KOPT-K1 (cell line): Measurements from ENCODE around the gene EXOSC9.

Experiments used
- H3K27ac ChIP-seq: fragments of 200-600 bp; sonication (generic); 2 replicates; pipeline ENCODE4 v1.5.1; 2016; ENCODE audit warnings: antibody characterized with exemption, mild to moderate bottlenecking, low read depth, low read length; ENCODE audit not compliant: poor library complexity, severe bottlenecking
- H3K36me3 ChIP-seq: fragments of 200-600 bp; sonication (generic); 2 replicates; pipeline ENCODE4 v1.5.1; 2017; ENCODE audit warnings: antibody characterized with exemption, mild to moderate bottlenecking, low read length, moderate library complexity; ENCODE audit not compliant: insufficient read depth
- H3K9me3 ChIP-seq: fragments of 200-600 bp; sonication (generic); 2 replicates; pipeline ENCODE4 v1.5.1; 2017; ENCODE audit warnings: antibody characterized with exemption, low read length, mild to moderate bottlenecking; ENCODE audit not compliant: insufficient read depth, poor library complexity, severe bottlenecking

The EXOSC9 gene

GRCh38 chr4:121799867-121800501 lies 1.1 kb upstream of the EXOSC9 start:
- Histone ChIP-seq H3K9me3 (no peaks in the 10 kb centered on the region), H3K36me3 (peaks cover 26% of the 10 kb centered on the region), H3K27ac (peak overlapping the region; percentile 85)

GRCh38 chr4:121800638-121800960 lies 524 bp upstream of the EXOSC9 start:
- Histone ChIP-seq H3K9me3 (no peaks in the 10 kb centered on the region), H3K27ac (peak overlapping the region; percentile 85), H3K36me3 (peaks cover 32% of the 10 kb centered on the region)

- peaks cover 43% of the 10 kb centered on the region for H3K36me3 ChIP-seq
- peak overlapping the region; percentile 85 for H3K27ac ChIP-seq
- H3K9me3 ChIP-seq, result no peaks in the 10 kb centered on the region
These were observed 572 bp downstream of the EXOSC9 start for GRCh38 chr4:121801715-121802075.

GRCh38 chr4:121806411-121806810 lies 5.3 kb downstream of the EXOSC9 start:
- Histone ChIP-seq H3K27ac (no peak overlapping the region), H3K9me3 (no peaks in the 10 kb centered on the region), H3K36me3 (peaks cover 89% of the 10 kb centered on the region)

- H3K36me3 ChIP-seq, result peaks cover 98% of the 10 kb centered on the region
- H3K9me3 ChIP-seq, result no peaks in the 10 kb centered on the region
- no peak overlapping the region for H3K27ac ChIP-seq
These were observed 10.0 kb downstream of the EXOSC9 start for GRCh38 chr4:121811122-121811521.

- Histone ChIP-seq H3K27ac (no peak overlapping the region), H3K36me3 (peaks cover 99% of the 10 kb centered on the region), H3K9me3 (no peaks in the 10 kb centered on the region)
These were observed 13.6 kb downstream of the EXOSC9 start for GRCh38 chr4:121814756-121815155.

- H3K36me3 ChIP-seq, result peaks cover 100% of the 10 kb centered on the region
- no peak overlapping the region for H3K27ac ChIP-seq
- no peaks in the 10 kb centered on the region for H3K9me3 ChIP-seq
These were observed 15.9 kb downstream of the EXOSC9 start for GRCh38 chr4:121817006-121817405.

- peaks cover 99% of the 10 kb centered on the region for H3K36me3 ChIP-seq
- no peak overlapping the region for H3K27ac ChIP-seq
- H3K9me3 ChIP-seq, result no peaks in the 10 kb centered on the region
These were observed 16.6 kb downstream of the EXOSC9 start for GRCh38 chr4:121817701-121818100.

GRCh38 chr4:121818215-121818614 lies 17.1 kb downstream of the EXOSC9 start:
- Histone ChIP-seq H3K36me3 (peaks cover 96% of the 10 kb centered on the region), H3K9me3 (no peaks in the 10 kb centered on the region), H3K27ac (no peak overlapping the region)

- Histone ChIP-seq H3K27ac (no peak overlapping the region), H3K36me3 (peaks cover 86% of the 10 kb centered on the region), H3K9me3 (no peaks in the 10 kb centered on the region)
These were observed 18.3 kb downstream of the EXOSC9 start for GRCh38 chr4:121819216-121819965.

- no peaks in the 10 kb centered on the region for H3K9me3 ChIP-seq
- peaks cover 68% of the 10 kb centered on the region for H3K36me3 ChIP-seq
- peak overlapping the region; percentile 95 for H3K27ac ChIP-seq
These were observed 20.9 kb downstream of the EXOSC9 start for GRCh38 chr4:121822047-121822446.

GRCh38 chr4:121822796-121823504 lies 21.8 kb downstream of the EXOSC9 start:
- Histone ChIP-seq H3K27ac (peak overlapping the region; percentile 95), H3K9me3 (no peaks in the 10 kb centered on the region), H3K36me3 (peaks cover 67% of the 10 kb centered on the region)

- Histone ChIP-seq H3K27ac (peak within 1 kb of the TSS; percentile 95), H3K36me3 (peaks cover 63% of the 10 kb centered on the region), H3K9me3 (no peaks in the 10 kb centered on the region)
These were observed 22.5 kb downstream of the EXOSC9 start, which contains the start of gene CCNA2 for GRCh38 chr4:121823505-121824170. Gene CCNA2 (minus strand): TSS chr4:121823883. CDS start chr4:121823628, 255 bp downstream.

- Histone ChIP-seq H3K27ac (peak overlapping the region; percentile 95), H3K9me3 (no peaks in the 10 kb centered on the region), H3K36me3 (peaks cover 58% of the 10 kb centered on the region)
These were observed 23.0 kb downstream of the EXOSC9 start for GRCh38 chr4:121824171-121824527.

- Histone ChIP-seq H3K36me3 (peaks cover 50% of the 10 kb centered on the region), H3K27ac (no peak overlapping the region), H3K9me3 (no peaks in the 10 kb centered on the region)
These were observed 23.8 kb downstream of the EXOSC9 start for GRCh38 chr4:121824950-121825349.
